CD8-positive, alpha-beta memory T cell (primary cell): ENCODE data around the gene NT5DC4. TPM values are rescaled to one million over a fixed set of nuclear protein-coding genes. Genes with fewer than 3 reads are reported as not detected.

Experiments
- CTCF ChIA-PET: fragments of 350-600 bp; sonication (Branson Sonifier 250); formaldehyde crosslinking; loops from one replicate; lab custom pipeline; 2021; ENCODE audit warnings: antibody characterized with exemption; lab: Charles Lee
- POLR2A ChIA-PET: fragments of 350-600 bp; sonication (Branson Sonifier 250); formaldehyde crosslinking; loops from one replicate; lab custom pipeline; 2021; ENCODE audit warnings: antibody characterized with exemption; lab: Charles Lee
- DNase-seq, 5 donors: peaks; one replicate each; pipeline versions ENCODE4 v3.0.0 to v3.0.0-alpha.2; 2020 to 2022; ENCODE audit warnings: mixed read lengths in 1 of 5
- H3K27ac ChIP-seq: one replicate; pipeline ENCODE4 v1.7.0; 2013; ENCODE audit warnings: low read depth, mild to moderate bottlenecking, low read length, moderate library complexity
- H3K27me3 ChIP-seq: 2 replicates; pipeline ENCODE4 v1.7.0; 2013; ENCODE audit warnings: low read length, mild to moderate bottlenecking; ENCODE audit not compliant: insufficient read depth, poor library complexity, severe bottlenecking
- H3K36me3 ChIP-seq: 2 replicates; pipeline ENCODE4 v1.7.0; 2013; ENCODE audit warnings: mild to moderate bottlenecking, low read length, moderate library complexity; ENCODE audit not compliant: insufficient read depth
- H3K4me1 ChIP-seq: 2 replicates; pipeline ENCODE4 v1.7.0; 2013; ENCODE audit warnings: mild to moderate bottlenecking, low read length, moderate library complexity; ENCODE audit not compliant: insufficient read depth
- H3K4me3 ChIP-seq: 2 replicates; pipeline ENCODE4 v1.7.0; 2013; ENCODE audit warnings: mild to moderate bottlenecking, low read length
- H3K9me3 ChIP-seq: 2 replicates; pipeline ENCODE4 v1.7.0; 2013; ENCODE audit warnings: mild to moderate bottlenecking, low read length
- H3K27ac Mint-ChIP-seq, 8 donors: one replicate each; pipeline ENCODE4 v1.8.0; 2020 to 2021; ENCODE audit warnings: mixed read lengths in 8 of 8, mild to moderate bottlenecking in 6 of 8, inconsistent platforms in 3 of 8, moderate library complexity in 3 of 8
- H3K27me3 Mint-ChIP-seq, 2 donors: one replicate each; pipeline ENCODE4 v1.8.0; 2020 to 2021; ENCODE audit warnings: mixed read lengths in 2 of 2, mild to moderate bottlenecking in 1 of 2, moderate library complexity in 1 of 2
- H3K36me3 Mint-ChIP-seq, 3 donors: one replicate each; pipeline ENCODE4 v1.8.0; 2020 to 2021; ENCODE audit warnings: mixed read lengths in 3 of 3, inconsistent platforms in 1 of 3, mild to moderate bottlenecking in 1 of 3
- H3K4me1 Mint-ChIP-seq, 3 donors: one replicate each; pipeline ENCODE4 v1.8.0; 2020 to 2021; ENCODE audit warnings: mixed read lengths in 3 of 3, inconsistent platforms in 1 of 3, mild to moderate bottlenecking in 1 of 3
- H3K4me3 Mint-ChIP-seq, 7 donors: one replicate each; pipeline ENCODE4 v1.8.0; 2020 to 2021; ENCODE audit warnings: mixed read lengths in 7 of 7, mild to moderate bottlenecking in 6 of 7, moderate library complexity in 4 of 7, inconsistent platforms in 2 of 7
- H3K9me3 Mint-ChIP-seq, 5 donors: one replicate each; pipeline ENCODE4 v1.8.0; 2020 to 2022; ENCODE audit warnings: mixed read lengths in 5 of 5, mild to moderate bottlenecking in 3 of 5, moderate library complexity in 2 of 5, inconsistent platforms in 1 of 5
- polyA plus RNA-seq: library from polyadenylated mRNA; unstranded; fragments of 300-500 nt; fragmentation: Illumina TruSeq; gene quantifications from one replicate; pipeline ENCODE4 v1.2.3, GENCODE V29; 2021
- total RNA-seq, 2 experiments: library from RNA; stranded (reverse); gene quantifications; one replicate each; pipeline ENCODE4 v1.2.3, GENCODE V29; 2021

The NT5DC4 gene
- total and polyA plus RNA-seq, 3 experiments from 2014 or later = not detected

- H3K9me3 ChIP-seq = no peaks in the 10 kb centered on the region
- no peaks in the 10 kb centered on the region for H3K36me3 ChIP-seq
- ChIA-PET CTCF (interaction anchor here (2.4 to 5.9 kb wide), 2 partner anchors 9 to 13 kb away, joined by 8 to 35 read pairs; no protein-coding TSS in a partner anchor), POLR2A (no interaction called here)
- H3K36me3 Mint-ChIP-seq = no peaks in the 10 kb centered on the region
- H3K9me3 Mint-ChIP-seq = no peaks in the 10 kb centered on the region
- H3K27me3 ChIP-seq = no peaks in the 10 kb centered on the region
- DNase-seq = no peak
- no peak overlapping the region for H3K4me3 ChIP-seq
- no peak overlapping the region for H3K4me3 Mint-ChIP-seq
- H3K27ac ChIP-seq = no peak overlapping the region
- no peaks in the 10 kb centered on the region for H3K4me1 Mint-ChIP-seq
- H3K27ac Mint-ChIP-seq = peak overlapping the region in 1 of 8 donors; percentile 36
- H3K27me3 Mint-ChIP-seq = no peaks in the 10 kb centered on the region
- H3K4me1 ChIP-seq = no peaks in the 10 kb centered on the region
These were observed 19.7 kb downstream of the NT5DC4 start for GRCh38 chr2:112740527-112740926.

- ChIA-PET POLR2A (interaction anchor here (0.6 kb wide), 1 partner anchor 202 kb away, joined by 4 read pairs; no protein-coding TSS in a partner anchor), CTCF (interaction anchor here (0.7 to 3.5 kb wide), 29 partner anchors 10 to 236 kb away, joined by 3 to 42 read pairs (median 4); partner anchors contain the start of genes CKAP2L and NT5DC4)
- Mint-ChIP-seq H3K27me3 (no peaks in the 10 kb centered on the region), H3K9me3 (no peaks in the 10 kb centered on the region), H3K27ac (peak overlapping the region in 7 of 8 donors; percentile 64 to 93 (median 70)), H3K4me1 (peaks cover 12 to 33% (median 23%) of the 10 kb centered on the region in 3 donors), H3K4me3 (peak overlapping the region in 6 of 7 donors; percentile 64 to 79 (median 70)), H3K36me3 (no peaks in the 10 kb centered on the region)
- Histone ChIP-seq H3K27ac (no peak overlapping the region), H3K9me3 (no peaks in the 10 kb centered on the region), H3K27me3 (no peaks in the 10 kb centered on the region), H3K36me3 (no peaks in the 10 kb centered on the region), H3K4me1 (peaks cover 8% of the 10 kb centered on the region), H3K4me3 (no peak overlapping the region)
- DNase-seq = peak; percentile 64 to 87 (median 73)
These were observed 29.1 kb downstream of the NT5DC4 start for GRCh38 chr2:112749755-112750559.

- no peaks in the 10 kb centered on the region for H3K9me3 Mint-ChIP-seq
- Histone ChIP-seq H3K36me3 (no peaks in the 10 kb centered on the region), H3K27me3 (no peaks in the 10 kb centered on the region), H3K9me3 (no peaks in the 10 kb centered on the region), H3K4me1 (peaks cover 8% of the 10 kb centered on the region), H3K4me3 (no peak overlapping the region), H3K27ac (no peak overlapping the region)
- H3K27me3 Mint-ChIP-seq = no peaks in the 10 kb centered on the region
- peak overlapping the region in 4 of 7 donors; percentile 15 to 70 (median 66) for H3K4me3 Mint-ChIP-seq
- POLR2A ChIA-PET = no interaction called here
- no peaks in the 10 kb centered on the region for H3K36me3 Mint-ChIP-seq
- peaks cover 14 to 38% (median 26%) of the 10 kb centered on the region in 3 donors for H3K4me1 Mint-ChIP-seq
- CTCF ChIA-PET = interaction anchor here (0.9 to 3.5 kb wide), 12 partner anchors 10 to 205 kb away, joined by 3 to 42 read pairs (median 5); no protein-coding TSS in a partner anchor
- H3K27ac Mint-ChIP-seq = peak overlapping the region in 5 of 8 donors; percentile 65 to 93 (median 70)
- DNase-seq = no peak
These were observed 29.7 kb downstream of the NT5DC4 start for GRCh38 chr2:112750560-112750843.

- Histone ChIP-seq H3K9me3 (no peaks in the 10 kb centered on the region), H3K36me3 (no peaks in the 10 kb centered on the region), H3K4me3 (no peak overlapping the region), H3K27me3 (no peaks in the 10 kb centered on the region), H3K4me1 (peaks cover 8% of the 10 kb centered on the region), H3K27ac (no peak overlapping the region)
- H3K4me1 Mint-ChIP-seq = peaks cover 21 to 48% (median 34%) of the 10 kb centered on the region in 3 donors
- no peak overlapping the region for H3K4me3 Mint-ChIP-seq
- ChIA-PET POLR2A (no interaction called here), CTCF (interaction anchor here (1.0 to 1.9 kb wide), 3 partner anchors 9 to 190 kb away, joined by 3 to 12 read pairs (median 3); no protein-coding TSS in a partner anchor)
- no peak for DNase-seq
- H3K27ac Mint-ChIP-seq = peak overlapping the region in 2 of 8 donors; percentile 3 to 43
- no peaks in the 10 kb centered on the region for H3K27me3 Mint-ChIP-seq
- no peaks in the 10 kb centered on the region for H3K9me3 Mint-ChIP-seq
- H3K36me3 Mint-ChIP-seq = no peaks in the 10 kb centered on the region
These were observed 30.8 kb downstream of the NT5DC4 start for GRCh38 chr2:112751451-112752197.

GRCh38 chr2:112752667-112753066 lies 31.8 kb downstream of the NT5DC4 start:
- no peaks in the 10 kb centered on the region for H3K36me3 Mint-ChIP-seq
- H3K27me3 Mint-ChIP-seq = no peaks in the 10 kb centered on the region
- Histone ChIP-seq H3K36me3 (no peaks in the 10 kb centered on the region), H3K27me3 (no peaks in the 10 kb centered on the region), H3K9me3 (no peaks in the 10 kb centered on the region), H3K4me1 (peaks cover 8% of the 10 kb centered on the region), H3K4me3 (no peak overlapping the region), H3K27ac (no peak overlapping the region)
- H3K4me1 Mint-ChIP-seq = peaks cover 22 to 52% (median 37%) of the 10 kb centered on the region in 3 donors
- DNase-seq = no peak
- no peaks in the 10 kb centered on the region for H3K9me3 Mint-ChIP-seq
- peak overlapping the region in 2 of 8 donors; percentile 24 to 25 for H3K27ac Mint-ChIP-seq
- H3K4me3 Mint-ChIP-seq = no peak overlapping the region
- ChIA-PET POLR2A (interaction anchor here (0.7 kb wide), 1 partner anchor 13 kb away, joined by 3 read pairs; no protein-coding TSS in a partner anchor), CTCF (interaction anchor here (1.5 to 1.9 kb wide), 2 partner anchors 10 to 133 kb away, joined by 3 to 12 read pairs; no protein-coding TSS in a partner anchor)

GRCh38 chr2:112754564-112754963 lies 33.7 kb downstream of the NT5DC4 start:
- Histone ChIP-seq H3K4me3 (no peak overlapping the region), H3K36me3 (no peaks in the 10 kb centered on the region), H3K27ac (no peak overlapping the region), H3K4me1 (peaks cover 8% of the 10 kb centered on the region), H3K27me3 (no peaks in the 10 kb centered on the region), H3K9me3 (no peaks in the 10 kb centered on the region)
- DNase-seq = no peak
- Mint-ChIP-seq H3K27me3 (no peaks in the 10 kb centered on the region), H3K36me3 (no peaks in the 10 kb centered on the region), H3K4me1 (peaks cover 22 to 65% (median 40%) of the 10 kb centered on the region in 3 donors), H3K4me3 (no peak overlapping the region), H3K27ac (peak overlapping the region in 4 of 8 donors; percentile 1 to 57 (median 2)), H3K9me3 (no peaks in the 10 kb centered on the region)
- POLR2A ChIA-PET = no interaction called here
- CTCF ChIA-PET = no interaction called here

- CTCF ChIA-PET = no interaction called here
- no peak overlapping the region for H3K4me3 ChIP-seq
- H3K4me1 Mint-ChIP-seq = peaks cover 14 to 56% (median 31%) of the 10 kb centered on the region in 3 donors
These were observed 34.6 kb downstream of the NT5DC4 start for GRCh38 chr2:112755444-112755843.

More at GRCh38 chr2:112755444-112755843, 34.6 kb downstream of the NT5DC4 start:
- no peaks in the 10 kb centered on the region for H3K36me3 ChIP-seq
- Mint-ChIP-seq H3K4me3 (no peak overlapping the region), H3K27me3 (no peaks in the 10 kb centered on the region), H3K9me3 (no peaks in the 10 kb centered on the region), H3K27ac (peak overlapping the region in 5 of 8 donors; percentile 5 to 80 (median 19)), H3K36me3 (no peaks in the 10 kb centered on the region)
- POLR2A ChIA-PET = no interaction called here
- no peak overlapping the region for H3K27ac ChIP-seq
- H3K4me1 ChIP-seq = peaks cover under 1% of the 10 kb centered on the region
- H3K9me3 ChIP-seq = no peaks in the 10 kb centered on the region
- no peaks in the 10 kb centered on the region for H3K27me3 ChIP-seq
- no peak for DNase-seq
